Lung (tissue), 12 donors: ENCODE measurements around the gene PRAC2. TPM values are rescaled to one million over a fixed set of nuclear protein-coding genes. Genes with fewer than 3 reads are reported as not detected.

Source experiments
- ATAC-seq: fragments of 200-7000 bp; cut with Tn5 transposase; one replicate; pipeline ENCODE4 v1.9.1; 2020; ENCODE audit warnings: moderate number of reproducible peaks; ENCODE audit not compliant: insufficient read depth, low FRiP score
- DNase-seq, 3 donors: peaks; one replicate each; pipeline ENCODE4 v3.0.0-alpha.2; 2013 to 2017
- H3K27ac ChIP-seq, 2 donors: one replicate each; pipeline ENCODE4 v1.5.1; 2013; ENCODE audit warnings: mild to moderate bottlenecking in 2 of 2, moderate library complexity in 2 of 2, control low read depth in 1 of 2, inconsistent platforms in 1 of 2, low read depth in 1 of 2, low read length in 1 of 2
- H3K27me3 ChIP-seq, 3 donors: one replicate each; pipeline ENCODE4 v1.5.1; 2013; ENCODE audit warnings: low read length in 2 of 3; ENCODE audit not compliant: control insufficient read depth in 3 of 3, insufficient read depth in 3 of 3
- H3K36me3 ChIP-seq, 4 donors: one replicate each; pipeline ENCODE4 v1.5.1; 2013; ENCODE audit warnings: low read length in 4 of 4, mild to moderate bottlenecking in 1 of 4, moderate library complexity in 1 of 4; ENCODE audit not compliant: control insufficient read depth in 4 of 4, insufficient read depth in 4 of 4
- H3K4me1 ChIP-seq, 5 donors: one replicate each; pipeline ENCODE4 v1.5.1; 2013; ENCODE audit warnings: low read length in 5 of 5, mild to moderate bottlenecking in 2 of 5, moderate library complexity in 1 of 5; ENCODE audit not compliant: control insufficient read depth in 5 of 5, insufficient read depth in 5 of 5
- H3K4me3 ChIP-seq: one replicate; pipeline ENCODE4 v1.5.1; 2013; ENCODE audit warnings: mild to moderate bottlenecking, control low read depth, moderate library complexity
- H3K9ac ChIP-seq, 2 donors: one replicate each; pipeline ENCODE4 v1.5.1; 2013; ENCODE audit warnings: low read length in 2 of 2, control low read depth in 1 of 2; ENCODE audit not compliant: insufficient read depth in 1 of 2
- H3K9me3 ChIP-seq, 4 donors: one replicate each; pipeline ENCODE4 v1.5.1; 2013; ENCODE audit warnings: low read length in 3 of 4, mild to moderate bottlenecking in 1 of 4, moderate library complexity in 1 of 4; ENCODE audit not compliant: control insufficient read depth in 4 of 4, insufficient read depth in 3 of 4
- CTCF ChIP-seq: IDR thresholded peaks from 2 replicates; pipeline ENCODE4 v1.5.1; 2012; ENCODE audit warnings: mild to moderate bottlenecking; ENCODE audit errors: control extremely low read depth, extremely low read depth
- WGBS, 2 donors: extraction: QIAGEN DNeasy Blood & Tissue Kit; methylation state at CpG; one replicate each; pipeline ENCODE4 v1.1.7; 2013; 5-methylcytosine and 5-hydroxymethylcytosine counted together
- polyA plus RNA-seq, 2 donors: library from polyadenylated mRNA; stranded (reverse); fragments of 200-250 nt; gene quantifications; one replicate each; pipeline ENCODE4 v1.2.1, GENCODE V29; 2013
- total RNA-seq, 2 donors: library from RNA; depleted of rRNA in 1 of 2; stranded (reverse); fragments of >200 nt in 1 of 2; gene quantifications; one replicate each; pipeline ENCODE4 v1.2.1, GENCODE V29; 2014 to 2021
- donor health status: control.
- donor health status: control.
- donor health status: Bipolar disorder and iron deficiency.
- donor health status: healthy.
- donor health status: DM: yes; HTN: yes; CAD: no.

Gene PRAC2
- total and polyA plus RNA-seq, 4 donors, result not detected

- WGBS, 2 donors, result 13 to 14% methylated on average over 8 of the region's 8 CpGs
- DNase-seq (no peak), ATAC-seq (no peak)
- H3K36me3 ChIP-seq, result no peaks in the 10 kb centered on the region
- peaks cover 0 to 1% (median 0%) of the 10 kb centered on the region in 5 donors for H3K4me1 ChIP-seq
- H3K9me3 ChIP-seq, result peaks cover 0 to 9% (median 0%) of the 10 kb centered on the region in 4 donors
- no peak overlapping the region for H3K27ac ChIP-seq
- H3K9ac ChIP-seq, result no peak overlapping the region
- TF ChIP-seq CTCF, result no peak
- peaks cover 7 to 89% (median 88%) of the 10 kb centered on the region in 3 donors for H3K27me3 ChIP-seq
- no peak overlapping the region for H3K4me3 ChIP-seq
Observed at GRCh38 chr17:48755356-48755755, 32.4 kb downstream of the PRAC2 start.

DNA sequence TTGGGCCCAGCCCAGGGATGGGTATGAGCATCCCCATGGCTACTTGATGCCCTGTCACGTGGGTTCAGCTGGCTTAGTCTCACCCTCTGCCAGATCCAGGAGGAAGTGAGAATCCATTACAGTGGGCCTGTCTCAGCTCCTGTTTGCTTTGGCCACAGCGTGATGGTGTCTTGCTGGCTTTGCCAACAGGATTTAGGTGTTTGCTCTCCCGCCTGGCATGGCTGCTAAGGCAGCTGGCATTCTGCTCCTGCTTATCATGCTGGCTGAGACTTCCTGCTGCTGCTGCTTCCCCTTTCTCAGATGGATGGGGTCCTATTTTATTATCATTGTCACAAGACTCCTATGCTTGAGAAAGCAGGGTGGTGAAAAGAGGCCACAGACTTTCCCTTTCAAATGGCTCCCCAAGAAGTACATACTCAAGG lies 33.9 kb downstream of the PRAC2 start:
- Histone ChIP-seq H3K27ac (no peak overlapping the region), H3K4me3 (no peak overlapping the region), H3K9me3 (peaks cover 0 to 5% (median 0%) of the 10 kb centered on the region in 4 donors), H3K27me3 (peaks cover 4 to 83% (median 77%) of the 10 kb centered on the region in 3 donors), H3K36me3 (no peaks in the 10 kb centered on the region), H3K9ac (no peak overlapping the region), H3K4me1 (peaks cover 0 to 1% (median 0%) of the 10 kb centered on the region in 5 donors)
- DNase-seq (no peak), ATAC-seq (no peak)
- 25 to 36% methylated on average over 3 of the region's 3 CpGs for WGBS, 2 donors
- TF ChIP-seq CTCF, result no peak

DNA sequence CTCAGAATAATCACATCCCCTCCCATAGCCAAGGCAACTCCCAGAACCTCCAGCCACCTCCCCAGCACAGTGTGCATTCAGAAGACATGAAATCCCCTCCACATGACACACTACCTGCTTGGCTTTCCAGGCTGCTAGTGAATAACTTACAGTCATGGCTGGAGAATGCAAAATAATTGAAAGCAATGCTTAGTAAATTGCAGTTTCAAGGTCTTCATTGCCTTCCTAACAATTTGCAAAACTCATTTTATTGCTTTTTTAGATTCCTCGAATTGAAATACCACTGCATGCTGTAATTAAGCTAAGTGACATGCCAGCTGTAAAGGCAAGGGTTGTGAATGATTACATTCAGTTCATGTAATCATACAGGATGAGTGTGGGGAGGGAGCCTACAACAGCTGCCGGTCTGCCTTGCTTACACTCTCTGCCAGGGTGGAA lies 34.6 kb downstream of the PRAC2 start:
- no peak overlapping the region for H3K27ac ChIP-seq
- ATAC-seq, result no peak
- no peaks in the 10 kb centered on the region for H3K36me3 ChIP-seq
- H3K4me1 ChIP-seq, result peaks cover 0 to 1% (median 0%) of the 10 kb centered on the region in 5 donors
- peaks cover 4 to 82% (median 74%) of the 10 kb centered on the region in 3 donors for H3K27me3 ChIP-seq
- H3K9ac ChIP-seq, result no peak overlapping the region
- H3K9me3 ChIP-seq, result peaks cover 0 to 2% (median 0%) of the 10 kb centered on the region in 4 donors
- WGBS, 2 donors, result 66 to 71% methylated on average over 2 of the region's 2 CpGs
- no peak for DNase-seq
- no peak overlapping the region for H3K4me3 ChIP-seq
- no peak for TF ChIP-seq CTCF

- peaks cover 4 to 75% (median 65%) of the 10 kb centered on the region in 3 donors for H3K27me3 ChIP-seq
- peaks cover 0 to 1% (median 0%) of the 10 kb centered on the region in 5 donors for H3K4me1 ChIP-seq
- ATAC-seq (no peak), DNase-seq (no peak)
- H3K9me3 ChIP-seq, result no peaks in the 10 kb centered on the region
- TF ChIP-seq CTCF, result no peak
- no peaks in the 10 kb centered on the region for H3K36me3 ChIP-seq
- no peak overlapping the region for H3K27ac ChIP-seq
- no peak overlapping the region for H3K4me3 ChIP-seq
- H3K9ac ChIP-seq, result no peak overlapping the region
Observed at GRCh38 chr17:48759288-48759687, 36.3 kb downstream of the PRAC2 start.
